ENCODE measurements around the gene APP.

Gene APP

GRCh38 chr21:25910809-25911208 lies 259.8 kb downstream of the APP start:
- DNase-seq (ENCODE audit: low read depth in 2 of 2, low spot score in 1 of 2), result no peak

GRCh38 chr21:25909341-25909740 lies 261.2 kb downstream of the APP start:
- no peak for DNase-seq (ENCODE audit: low read depth in 2 of 2, low spot score in 1 of 2)

GRCh38 chr21:25908495-25908894 lies 262.1 kb downstream of the APP start:
- no peak for DNase-seq (ENCODE audit: low read depth in 2 of 2, low spot score in 1 of 2)

GRCh38 chr21:25907573-25908275 lies 262.8 kb downstream of the APP start:
- no peak for DNase-seq (ENCODE audit: low read depth in 2 of 2, low spot score in 1 of 2)

GRCh38 chr21:25906587-25906986 lies 264.0 kb downstream of the APP start:
- no peak for DNase-seq (ENCODE audit: low read depth in 2 of 2, low spot score in 1 of 2)

- no peak for DNase-seq (ENCODE audit: low read depth in 2 of 2, low spot score in 1 of 2)
Measured at GRCh38 chr21:25905126-25905525, 265.4 kb downstream of the APP start.

GRCh38 chr21:25904044-25904695 lies 266.4 kb downstream of the APP start:
- no peak for DNase-seq (ENCODE audit: low read depth in 2 of 2, low spot score in 1 of 2)

- no peak for DNase-seq (ENCODE audit: low read depth in 2 of 2, low spot score in 1 of 2)
Measured at GRCh38 chr21:25903607-25904006, 267.0 kb downstream of the APP start.

- no peak for DNase-seq (ENCODE audit: low read depth in 2 of 2, low spot score in 1 of 2)
Measured at GRCh38 chr21:25901330-25901979, 269.1 kb downstream of the APP start.

GRCh38 chr21:25898671-25899070 lies 271.9 kb downstream of the APP start:
- no peak for DNase-seq (ENCODE audit: low read depth in 2 of 2, low spot score in 1 of 2)

GRCh38 chr21:25897383-25897782 lies 273.2 kb downstream of the APP start:
- DNase-seq (ENCODE audit: low read depth in 2 of 2, low spot score in 1 of 2), result no peak

GRCh38 chr21:25896501-25897056 lies 274.0 kb downstream of the APP start:
- no peak for DNase-seq (ENCODE audit: low read depth in 2 of 2, low spot score in 1 of 2)

GRCh38 chr21:25895565-25896205 lies 274.9 kb downstream of the APP start:
- no peak for DNase-seq (ENCODE audit: low read depth in 2 of 2, low spot score in 1 of 2)

- DNase-seq (ENCODE audit: low read depth in 2 of 2, low spot score in 1 of 2), result no peak
Measured at GRCh38 chr21:25893191-25893590, 277.4 kb downstream of the APP start.

- no peak for DNase-seq (ENCODE audit: low read depth in 2 of 2, low spot score in 1 of 2)
Measured at GRCh38 chr21:25891596-25891995, 279.0 kb downstream of the APP start.

GRCh38 chr21:25890001-25890400 lies 280.6 kb downstream of the APP start:
- DNase-seq (ENCODE audit: low read depth in 2 of 2, low spot score in 1 of 2), result no peak

GRCh38 chr21:25888711-25889110 lies 281.9 kb downstream of the APP start:
- no peak for DNase-seq (ENCODE audit: low read depth in 2 of 2, low spot score in 1 of 2)

GRCh38 chr21:25887646-25888306 lies 282.8 kb downstream of the APP start:
- no peak for DNase-seq (ENCODE audit: low read depth in 2 of 2, low spot score in 1 of 2)

- DNase-seq (ENCODE audit: low read depth in 2 of 2, low spot score in 1 of 2), result no peak
Measured at GRCh38 chr21:25887166-25887565, 283.4 kb downstream of the APP start.

GRCh38 chr21:25885880-25886279 lies 284.7 kb downstream of the APP start:
- DNase-seq (ENCODE audit: low read depth in 2 of 2, low spot score in 1 of 2), result no peak

GRCh38 chr21:25885405-25885804 lies 285.2 kb downstream of the APP start:
- no peak for DNase-seq (ENCODE audit: low read depth in 2 of 2, low spot score in 1 of 2)

Measured in stimulated activated CD8-positive, alpha-beta memory T cell treated with anti-CD3 and anti-CD28 coated beads, Interleukin-4, amount 100 ng/mL, for 4 hours (primary cell).